BE2C (cell line): ENCODE results near the gene HACE1.
A peak's percentile ranks its signal among the peaks of the same experiment; 100 is the strongest.

ENCODE experiments used
- DNase-seq: peaks from one replicate; pipeline ENCODE4 v3.0.0-alpha.2; 2020
- H3K27me3 ChIP-seq: fragments of 250-450 bp; sonication (Bioruptor Pico); 2 replicates; pipeline ENCODE4 v1.5.1; 2020; ENCODE audit warnings: mild to moderate bottlenecking
- H3K36me3 ChIP-seq: fragments of 250-450 bp; sonication (Bioruptor Pico); 2 replicates; pipeline ENCODE4 v1.5.1; 2020; ENCODE audit warnings: mild to moderate bottlenecking
- H3K4me1 ChIP-seq: fragments of 250-450 bp; sonication (Bioruptor Pico); 2 replicates; pipeline ENCODE4 v1.5.1; 2020
- H3K4me3 ChIP-seq: 2 replicates; pipeline ENCODE4 v1.5.1; 2011; ENCODE audit warnings: low read depth, low read length
- H3K9me3 ChIP-seq: fragments of 250-450 bp; sonication (Bioruptor Pico); 2 replicates; pipeline ENCODE4 v1.5.1; 2020
- CTCF ChIP-seq: IDR thresholded peaks from 2 replicates; pipeline ENCODE4 v1.5.1; 2012; ENCODE audit warnings: mild to moderate bottlenecking, low read depth, low read length

Gene HACE1

GRCh38 chr6:104683809-104684208, 175.9 kb downstream of the HACE1 start:
- no peaks in the 10 kb centered on the region for H3K27me3 ChIP-seq
- no peak for TF ChIP-seq CTCF
- no peak for DNase-seq
- no peaks in the 10 kb centered on the region for H3K36me3 ChIP-seq
- no peaks in the 10 kb centered on the region for H3K9me3 ChIP-seq
- H3K4me3 ChIP-seq, result peak overlapping the region; percentile 39
- H3K4me1 ChIP-seq, result peaks cover 8% of the 10 kb centered on the region

- DNase-seq, result peak; percentile 80
- Histone ChIP-seq H3K36me3 (no peaks in the 10 kb centered on the region), H3K4me1 (peaks cover 8% of the 10 kb centered on the region), H3K4me3 (peak overlapping the region; percentile 39), H3K9me3 (no peaks in the 10 kb centered on the region), H3K27me3 (no peaks in the 10 kb centered on the region)
- TF ChIP-seq CTCF, result peak; percentile 99
Observed at GRCh38 chr6:104682722-104683643, 176.7 kb downstream of the HACE1 start.

GRCh38 chr6:104680539-104680938, 179.2 kb downstream of the HACE1 start:
- no peaks in the 10 kb centered on the region for H3K9me3 ChIP-seq
- H3K4me1 ChIP-seq, result peaks cover 8% of the 10 kb centered on the region
- TF ChIP-seq CTCF, result no peak
- no peaks in the 10 kb centered on the region for H3K36me3 ChIP-seq
- no peak for DNase-seq
- H3K27me3 ChIP-seq, result no peaks in the 10 kb centered on the region
- H3K4me3 ChIP-seq, result no peak overlapping the region

- TF ChIP-seq CTCF, result no peak
- Histone ChIP-seq H3K36me3 (no peaks in the 10 kb centered on the region), H3K27me3 (no peaks in the 10 kb centered on the region), H3K4me3 (no peak overlapping the region), H3K9me3 (no peaks in the 10 kb centered on the region), H3K4me1 (peaks cover 8% of the 10 kb centered on the region)
- no peak for DNase-seq
Observed at GRCh38 chr6:104679971-104680370, 179.7 kb downstream of the HACE1 start.
